Stimulated activated CD8-positive, alpha-beta memory T cell treated with anti-CD3 and anti-CD28 coated beads, Interleukin-2, amount 100 ng/mL, for 1 hour (primary cell): ENCODE results near the gene COQ2.
"Not testable (repeated sequence)": the region's sequence is repeated elsewhere in the genome, so short reads cannot be mapped to it uniquely, and the experiment has no call there.

ENCODE experiments used
- DNase-seq, 2 donors: peaks; one replicate each; pipeline ENCODE4 v3.0.0-alpha.2; 2020; ENCODE audit warnings: low read depth in 2 of 2

The COQ2 gene

DNA sequence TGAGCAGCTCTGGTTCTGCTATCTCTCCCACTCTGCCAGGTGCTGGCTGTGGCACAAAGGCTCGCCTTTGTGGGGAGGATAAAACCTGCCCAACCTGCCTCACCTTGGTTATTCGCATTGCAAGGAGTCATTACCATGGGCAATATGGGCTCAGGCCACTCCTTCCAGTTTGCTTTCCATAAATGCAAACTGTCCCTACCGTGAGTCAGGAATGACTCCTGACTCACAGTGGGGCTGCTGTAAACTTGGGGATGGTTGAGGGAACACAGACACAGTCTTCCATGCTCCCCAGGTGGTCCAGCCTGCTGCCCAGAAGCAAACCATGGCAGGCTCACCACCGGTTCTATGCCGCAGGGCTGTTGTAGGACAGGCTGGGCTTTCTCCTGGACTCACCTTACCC, 36.1 kb downstream of the COQ2 start:
- no peak for DNase-seq

DNA sequence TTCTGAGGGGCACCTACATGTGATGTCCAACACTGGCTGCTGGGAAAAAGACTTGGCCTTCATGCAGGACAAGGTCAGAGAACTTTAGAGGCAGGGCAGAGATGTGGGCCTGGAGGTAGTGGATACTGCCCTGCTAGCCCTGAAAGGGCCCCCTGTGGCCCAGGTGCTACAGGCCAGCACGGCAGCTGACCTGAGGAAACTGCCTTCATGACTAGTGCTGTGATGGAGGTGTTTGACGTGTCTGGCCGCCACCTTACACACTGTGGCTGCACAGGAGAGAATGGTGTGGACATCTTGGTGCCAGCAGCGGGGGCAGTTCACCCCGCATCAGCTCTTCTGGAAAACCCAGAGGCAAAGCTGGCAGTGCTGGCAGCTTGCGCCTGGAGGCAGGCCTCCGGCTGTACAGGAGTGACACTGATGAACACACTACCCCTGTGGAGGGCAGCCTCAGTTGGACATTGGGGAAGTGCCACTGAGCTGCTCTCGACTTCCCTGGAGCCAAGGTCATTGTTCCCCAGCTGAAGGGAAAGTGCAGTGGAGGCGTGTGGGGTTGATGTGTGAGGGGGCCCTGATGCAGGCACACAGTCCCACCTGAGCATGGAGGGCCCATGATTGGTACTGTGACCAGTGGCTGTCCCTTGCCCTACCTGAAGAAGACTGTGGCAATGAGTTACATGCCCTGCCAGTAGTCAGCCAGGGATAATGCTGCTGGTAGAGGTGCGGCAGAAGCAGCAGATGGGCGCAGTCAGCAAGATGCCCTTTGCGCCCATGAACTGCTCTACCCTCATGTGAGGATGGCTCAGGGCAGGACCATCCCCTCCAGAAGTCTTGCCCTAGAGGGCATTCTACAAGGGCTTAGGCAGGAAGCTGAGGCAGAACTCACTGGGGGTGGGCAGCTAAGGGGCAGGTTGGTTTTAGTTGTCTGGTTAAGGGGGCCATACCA, 36.9 kb downstream of the COQ2 start:
- no peak for DNase-seq

DNA sequence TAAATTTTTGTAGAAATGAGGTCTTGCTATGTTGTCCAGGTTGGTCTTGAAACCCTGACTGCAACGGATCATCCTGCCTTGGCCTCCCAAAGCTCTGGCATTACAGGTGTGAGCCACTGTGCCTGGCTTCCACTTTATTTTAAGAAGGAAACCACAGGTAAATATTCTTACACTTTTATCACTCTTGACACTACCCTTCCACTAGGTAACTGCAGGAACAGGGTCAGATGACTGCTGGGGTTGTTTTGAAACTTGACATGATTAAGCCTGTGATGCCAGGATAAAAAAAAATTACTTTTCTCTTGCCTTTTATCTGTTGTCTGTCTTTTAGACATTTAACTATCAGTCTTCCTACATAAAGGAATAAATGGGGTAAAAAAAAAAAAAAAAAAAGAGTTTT, 43.5 kb downstream of the COQ2 start:
- DNase-seq: no peak

DNA sequence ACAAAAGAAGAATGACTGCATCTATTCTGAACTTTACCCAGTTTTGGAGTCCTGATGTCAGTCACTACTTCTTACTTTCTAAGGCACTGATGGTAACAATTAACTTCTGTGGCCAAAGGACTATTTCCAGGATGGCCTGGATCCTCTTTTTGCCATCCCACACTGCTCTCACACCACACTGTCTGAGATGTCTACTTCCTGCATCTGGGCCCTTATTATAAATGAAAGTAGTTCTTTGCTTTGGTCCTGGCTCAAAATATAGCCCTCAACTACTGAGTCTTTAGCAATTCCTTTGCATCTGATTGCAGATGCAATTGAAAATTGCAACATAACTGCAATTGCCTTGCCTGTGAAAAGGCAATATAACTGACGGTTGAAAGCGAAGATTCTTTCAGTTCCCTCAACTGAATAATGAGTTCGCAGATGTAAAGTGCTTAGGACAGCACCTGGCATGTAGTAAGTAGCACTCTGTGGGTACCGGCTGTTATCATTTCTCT, 44.2 kb downstream of the COQ2 start:
- DNase-seq: no peak

DNA sequence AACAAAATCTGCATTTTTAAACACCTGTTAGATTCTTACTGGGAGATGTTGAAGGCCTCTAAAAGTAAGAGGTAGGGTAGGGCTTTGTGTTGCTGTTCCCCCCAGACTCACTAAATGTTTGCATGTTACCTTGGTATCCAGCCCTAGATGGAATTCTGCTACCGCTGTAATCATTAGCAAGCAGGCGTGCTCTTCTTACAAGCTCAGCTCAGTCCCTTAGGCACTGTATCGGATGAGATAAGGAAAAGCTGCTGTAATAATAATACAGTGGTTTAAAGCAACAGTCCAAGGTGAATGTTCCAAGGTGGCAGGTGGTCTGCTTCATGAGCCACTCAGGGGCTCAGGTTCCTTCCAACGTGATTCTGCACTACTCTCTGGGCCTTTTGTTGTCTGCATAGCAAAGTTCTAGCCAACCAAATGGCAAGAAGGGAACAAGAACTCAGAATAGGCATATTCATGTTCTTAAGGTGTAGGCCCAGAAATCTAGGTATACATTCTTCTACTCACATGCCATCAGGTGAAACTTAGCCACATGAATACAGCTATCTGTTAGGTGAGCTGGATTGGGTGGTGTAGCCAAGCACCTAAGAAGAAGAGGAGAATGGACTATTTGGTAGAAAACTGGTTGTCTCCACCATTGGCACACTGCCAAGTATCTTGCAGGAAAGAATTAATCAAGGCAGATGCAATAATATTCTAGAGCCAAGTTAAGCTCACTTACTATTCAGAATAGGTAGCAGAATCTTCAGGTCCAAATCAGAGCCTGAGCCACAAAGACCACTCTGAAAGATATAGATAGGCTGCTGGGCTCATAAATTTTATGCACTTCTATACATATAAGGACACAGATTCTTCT, 46.0 kb downstream of the COQ2 start:
- DNase-seq: no peak

DNA sequence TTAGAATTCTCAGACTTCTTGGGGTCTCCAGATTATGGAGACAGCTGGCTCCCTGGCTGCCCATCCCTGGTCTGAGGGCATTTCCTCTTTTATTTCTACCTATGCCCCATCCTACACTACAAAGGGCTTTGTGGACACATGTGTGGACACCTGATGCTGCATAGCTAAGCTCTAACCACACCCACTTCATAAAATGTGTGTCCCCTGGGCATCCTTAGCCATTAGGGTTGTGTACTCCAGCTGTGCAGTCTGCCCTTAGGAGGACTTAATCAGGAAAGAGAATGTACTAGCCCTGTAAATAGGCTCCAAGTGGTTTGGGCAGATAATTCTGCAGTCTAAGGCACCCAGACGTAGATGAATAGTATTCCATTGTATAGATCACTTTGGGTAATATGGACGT, 47.0 kb downstream of the COQ2 start:
- DNase-seq: no peak

DNA sequence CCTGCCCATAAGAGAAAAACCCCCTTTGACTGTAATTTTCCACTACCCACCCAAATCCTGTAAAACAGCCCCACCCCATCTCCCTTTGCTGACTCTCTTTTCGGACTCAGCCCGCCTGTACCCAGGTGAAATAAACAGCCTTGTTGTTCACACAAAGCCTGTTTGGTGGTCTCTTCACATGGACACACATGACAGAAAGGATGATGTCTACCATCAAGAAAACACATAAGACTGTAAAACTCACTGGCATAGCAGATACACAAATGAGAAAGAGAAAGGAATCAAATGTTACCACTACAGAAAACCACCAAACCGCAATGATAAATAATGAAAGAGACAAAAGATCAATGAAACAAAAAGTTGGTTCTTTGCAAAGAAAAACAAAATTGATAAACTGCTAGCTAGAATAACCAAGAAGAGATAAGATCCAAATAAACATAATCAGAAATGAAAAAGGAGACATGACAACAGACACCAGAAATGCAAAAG, 48.9 kb downstream of the COQ2 start:
- not testable (repeated sequence) for DNase-seq

DNA sequence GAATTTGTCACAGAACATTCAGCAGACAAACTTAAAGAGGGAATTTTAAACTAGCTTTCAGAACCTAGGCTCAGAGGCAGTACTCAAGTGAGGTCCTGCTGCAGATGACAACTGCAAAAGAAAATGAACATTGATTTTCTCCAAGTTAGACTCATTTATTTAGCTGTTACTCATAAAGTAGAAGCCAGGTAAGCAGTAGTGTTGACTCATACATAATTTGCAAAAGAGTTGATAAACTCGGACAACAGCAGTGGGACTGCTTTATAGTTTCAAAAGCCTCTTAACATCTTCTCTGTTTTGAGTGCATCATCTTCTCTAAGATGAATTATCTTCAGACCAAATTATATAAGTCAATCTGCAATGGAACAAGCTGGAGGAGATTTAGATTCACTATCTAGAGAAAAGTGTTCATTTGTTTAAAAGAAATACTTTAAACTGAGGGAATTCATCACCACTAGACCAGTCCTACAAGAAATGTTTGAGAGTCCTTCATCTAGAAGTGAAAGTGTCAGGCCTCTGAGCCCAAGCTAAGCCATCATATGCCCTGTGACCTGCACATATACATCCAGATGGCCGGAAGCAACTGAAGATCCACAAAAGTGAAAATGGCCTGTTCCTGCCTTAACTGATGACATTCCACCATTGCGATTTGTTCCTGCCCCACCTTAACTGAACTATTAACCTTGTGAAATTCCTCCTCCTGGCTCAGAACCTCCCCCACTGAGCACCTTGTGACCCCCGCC, 49.5 kb downstream of the COQ2 start:
- no peak for DNase-seq

DNA sequence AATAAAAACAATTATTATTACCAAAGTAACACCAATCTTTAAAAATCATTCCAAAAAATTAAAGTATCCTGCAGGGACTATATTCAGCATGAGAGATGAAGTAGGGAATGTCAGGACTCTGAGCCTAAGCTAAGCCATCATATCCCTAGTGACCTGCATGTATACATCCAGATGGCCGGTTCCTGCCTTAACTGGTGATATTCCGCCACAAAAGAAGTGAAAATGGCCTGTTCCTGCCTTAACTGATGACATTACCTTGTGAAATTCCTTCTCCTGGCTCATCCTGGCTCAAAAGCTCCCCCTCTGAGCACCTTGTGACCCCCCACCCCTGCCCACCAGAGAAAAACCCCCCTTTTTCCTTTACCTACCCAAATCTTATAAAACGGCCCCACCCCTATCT, 50.2 kb downstream of the COQ2 start:
- DNase-seq: not testable (repeated sequence)

DNA sequence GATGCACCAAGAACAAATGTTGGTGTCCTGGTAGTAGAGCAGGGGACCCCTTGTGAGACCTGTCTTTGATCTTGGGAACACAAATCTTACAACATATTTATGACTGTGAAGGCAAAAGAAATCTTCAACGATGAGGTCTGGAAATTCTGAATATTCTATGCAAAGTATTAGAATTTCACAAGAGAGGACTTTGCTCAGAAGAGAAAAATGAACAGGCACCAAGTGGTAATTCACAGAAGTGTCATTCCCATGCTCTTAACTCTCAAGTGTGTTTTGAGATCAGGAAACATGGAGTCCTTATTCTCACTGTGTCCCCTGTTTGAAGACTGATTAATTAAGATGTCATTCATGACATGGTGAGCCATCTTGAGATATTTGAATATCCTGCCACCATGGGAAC, 52.5 kb downstream of the COQ2 start:
- no peak for DNase-seq

DNA sequence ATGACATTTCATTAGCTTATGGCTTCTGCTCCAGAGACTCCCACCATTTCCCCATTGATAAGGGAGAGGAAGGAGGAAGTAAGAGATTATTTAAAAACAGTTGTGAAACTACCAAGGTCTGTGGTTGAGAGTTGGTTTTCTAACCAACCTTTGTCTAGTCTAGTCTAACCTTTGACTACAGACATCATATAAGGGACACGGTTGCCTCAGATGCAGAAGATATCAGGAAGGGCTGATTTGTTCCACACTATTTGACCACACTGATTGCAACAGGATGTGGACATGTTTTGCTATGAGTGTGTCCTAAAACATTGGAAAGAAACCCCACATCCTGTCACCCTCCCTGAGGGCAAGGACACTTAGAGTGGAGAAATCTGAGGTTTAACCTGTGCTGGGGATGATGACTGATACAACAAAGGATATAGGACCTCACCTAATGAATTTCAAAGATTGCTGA, 53.0 kb downstream of the COQ2 start:
- no peak for DNase-seq

DNA sequence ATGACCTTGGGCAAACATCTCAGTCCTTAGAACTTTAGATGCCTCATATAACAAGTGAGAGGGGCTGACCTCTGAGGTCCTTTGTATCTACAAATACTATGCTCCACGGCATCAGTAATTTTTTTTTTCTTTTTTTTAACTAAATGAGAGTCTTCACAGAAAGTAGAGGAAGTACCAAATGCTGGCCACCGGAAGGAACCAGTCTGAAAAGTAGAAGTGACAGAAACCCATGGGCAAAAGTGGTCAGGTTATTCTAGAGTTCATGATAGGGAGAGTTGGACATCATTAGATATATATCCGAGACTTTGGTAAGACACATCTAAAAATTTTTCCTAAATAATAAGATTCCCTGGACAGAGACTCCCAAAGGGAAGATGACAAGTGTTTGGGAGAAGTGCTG, 53.7 kb downstream of the COQ2 start:
- no peak for DNase-seq

DNA sequence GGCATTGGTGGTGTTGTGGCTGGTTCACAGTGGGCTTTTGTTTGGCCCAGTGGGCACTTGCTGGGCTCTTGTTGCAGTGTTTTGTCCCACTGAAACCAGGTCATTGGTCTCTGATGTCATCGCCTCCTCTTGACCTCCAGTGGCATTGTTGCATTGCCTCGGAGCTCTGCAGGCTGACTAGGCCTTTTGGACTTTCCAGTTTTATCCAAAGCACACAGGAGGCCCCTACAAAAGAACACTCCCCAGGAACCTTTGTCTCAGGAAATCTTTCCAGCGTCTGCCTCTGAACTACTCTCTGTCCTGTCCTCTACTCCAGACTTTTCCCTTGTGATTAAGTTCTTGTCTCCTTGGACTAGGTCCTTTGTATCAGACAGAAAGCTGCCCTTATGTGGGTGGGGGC, 54.8 kb downstream of the COQ2 start:
- no peak for DNase-seq

DNA sequence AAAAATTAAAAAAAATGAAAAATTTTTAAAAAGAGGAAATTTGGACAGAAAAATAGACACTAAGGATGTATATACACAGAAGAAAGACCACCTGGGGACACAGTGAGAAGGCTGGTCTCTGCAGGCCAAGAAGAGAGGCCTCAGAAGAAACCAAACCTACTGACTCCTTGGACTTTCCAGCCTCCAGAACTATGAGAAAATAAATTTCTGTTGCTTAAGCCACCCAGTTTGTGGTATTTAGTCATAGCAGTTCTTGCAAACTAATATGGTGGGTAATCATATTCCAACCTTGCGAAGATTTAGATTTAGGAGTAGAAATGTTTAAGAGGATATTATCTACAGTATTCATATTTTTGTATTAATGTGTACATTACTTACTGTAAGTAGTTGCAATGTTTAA, 56.4 kb downstream of the COQ2 start:
- DNase-seq: no peak

DNA sequence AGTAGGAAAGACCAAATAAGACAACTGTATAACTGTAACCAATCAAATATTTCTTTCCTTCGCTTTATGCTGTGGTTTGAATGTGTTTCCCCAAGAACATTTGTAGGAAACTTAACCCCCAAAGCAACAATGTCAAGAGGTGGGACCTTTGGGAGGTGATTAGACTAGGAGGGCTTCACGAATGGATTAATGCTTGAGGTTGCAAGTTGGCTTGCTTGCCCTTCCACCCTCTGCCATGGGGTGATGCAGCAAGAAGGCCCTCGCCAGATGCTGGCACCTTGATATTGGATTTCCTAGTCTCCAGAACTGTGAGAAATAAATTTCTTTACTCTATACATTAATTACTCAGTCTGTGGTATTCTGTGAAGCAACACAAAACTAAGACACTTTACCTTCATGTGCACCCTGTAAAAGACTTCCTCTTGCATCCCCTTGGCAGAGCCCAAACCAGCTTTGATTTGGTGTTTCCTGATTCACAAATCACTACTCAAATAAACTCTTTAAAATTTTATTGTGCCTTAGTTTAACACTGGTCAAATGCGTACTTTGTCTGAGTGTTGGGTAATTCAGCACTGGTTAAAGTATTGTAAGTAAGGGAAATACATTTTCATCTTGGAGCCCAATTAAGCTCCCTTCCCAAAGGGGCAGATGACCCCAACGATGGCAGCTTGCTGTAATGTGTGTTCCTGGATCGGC, 59.9 kb downstream of the COQ2 start:
- no peak for DNase-seq

DNA sequence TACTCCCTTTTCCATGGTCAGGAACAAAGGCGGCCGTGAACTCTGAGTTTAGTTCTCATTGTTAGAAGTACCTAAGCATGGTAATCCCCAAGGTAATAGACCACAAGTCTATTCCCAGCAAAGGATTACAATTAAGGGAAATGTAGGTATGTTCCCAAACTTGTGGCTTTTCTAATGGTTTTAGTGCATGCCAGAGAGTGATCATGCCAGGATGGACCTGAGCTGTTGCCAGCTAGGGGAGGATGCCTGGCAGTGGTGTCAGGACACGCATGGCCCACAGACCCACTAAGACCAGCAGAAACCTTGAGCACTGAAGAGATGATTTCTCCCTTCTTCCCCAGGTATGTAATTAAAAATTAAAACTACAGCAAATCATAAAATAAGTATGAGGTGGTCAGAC, 60.8 kb downstream of the COQ2 start:
- no peak for DNase-seq

DNA sequence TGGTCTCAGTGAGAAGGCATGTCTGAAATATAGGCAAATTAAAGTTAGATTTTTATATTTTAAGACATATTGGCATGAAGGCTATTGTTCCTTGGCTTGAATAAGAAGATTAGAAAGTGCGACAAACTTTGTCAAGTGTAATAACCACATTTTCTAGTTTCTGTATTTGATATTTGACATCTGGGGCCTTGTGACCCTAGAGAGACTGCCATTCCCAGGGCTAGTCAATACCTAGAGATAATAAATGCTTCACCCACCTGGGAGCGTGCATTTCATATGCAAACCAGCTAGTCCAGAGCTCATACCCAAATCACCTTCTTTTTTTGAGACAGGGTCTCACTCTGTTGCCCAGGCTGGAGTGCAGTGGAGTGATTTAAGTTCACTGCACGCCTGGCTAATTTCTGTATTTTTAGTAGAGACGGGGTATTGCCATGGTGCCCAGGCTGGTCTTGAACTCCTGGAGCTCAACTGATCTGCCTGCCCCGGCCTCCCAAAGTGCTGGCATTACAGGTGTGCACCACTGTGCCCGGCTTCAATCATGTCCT, 62.6 kb downstream of the COQ2 start:
- no peak for DNase-seq

DNA sequence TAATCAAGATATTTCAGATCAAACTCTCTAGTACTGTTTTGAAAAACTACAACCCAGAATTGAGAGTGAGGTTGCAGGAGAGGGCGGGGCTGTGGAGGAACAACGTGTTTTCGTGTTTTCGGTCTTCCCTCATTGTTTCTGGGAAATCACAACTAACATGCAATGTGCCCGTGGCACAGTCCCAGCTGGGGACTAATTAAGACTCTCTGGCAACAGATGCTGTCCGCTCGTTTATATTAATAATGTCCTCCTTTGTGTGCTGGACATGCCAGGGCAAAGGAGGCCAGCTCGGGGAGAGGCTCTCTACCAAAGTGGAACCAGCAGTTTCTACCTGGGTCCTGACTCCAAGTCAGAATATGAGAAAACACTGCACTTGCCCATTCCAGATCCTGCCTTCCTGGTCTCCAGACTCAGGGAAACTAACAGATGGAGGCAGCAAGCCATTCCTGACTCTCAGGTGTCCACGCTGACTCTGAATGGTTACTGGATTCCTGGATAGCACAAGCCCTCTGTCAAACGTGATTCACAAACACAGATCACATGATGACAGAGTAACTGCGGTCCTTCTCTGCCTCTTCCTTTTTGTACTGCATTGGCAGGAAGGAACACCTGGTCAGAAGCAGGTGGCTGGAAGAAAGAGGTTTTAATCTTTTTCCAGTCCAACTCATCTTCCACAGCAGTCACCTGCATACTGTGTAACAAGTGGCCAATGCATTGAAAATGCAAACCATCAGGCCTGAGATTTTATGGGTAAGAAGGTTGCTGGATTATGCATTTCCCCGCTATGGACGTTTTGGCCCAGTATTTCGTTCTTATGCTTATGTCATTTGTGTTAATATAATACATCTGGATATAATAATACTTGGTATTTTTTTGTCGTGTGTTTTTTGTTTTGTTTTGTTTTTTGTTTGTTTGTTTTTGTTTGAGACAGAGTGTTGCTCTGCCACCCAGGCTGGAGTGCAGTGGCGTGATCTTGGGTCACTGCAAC, 65.0 kb downstream of the COQ2 start:
- DNase-seq: no peak

DNA sequence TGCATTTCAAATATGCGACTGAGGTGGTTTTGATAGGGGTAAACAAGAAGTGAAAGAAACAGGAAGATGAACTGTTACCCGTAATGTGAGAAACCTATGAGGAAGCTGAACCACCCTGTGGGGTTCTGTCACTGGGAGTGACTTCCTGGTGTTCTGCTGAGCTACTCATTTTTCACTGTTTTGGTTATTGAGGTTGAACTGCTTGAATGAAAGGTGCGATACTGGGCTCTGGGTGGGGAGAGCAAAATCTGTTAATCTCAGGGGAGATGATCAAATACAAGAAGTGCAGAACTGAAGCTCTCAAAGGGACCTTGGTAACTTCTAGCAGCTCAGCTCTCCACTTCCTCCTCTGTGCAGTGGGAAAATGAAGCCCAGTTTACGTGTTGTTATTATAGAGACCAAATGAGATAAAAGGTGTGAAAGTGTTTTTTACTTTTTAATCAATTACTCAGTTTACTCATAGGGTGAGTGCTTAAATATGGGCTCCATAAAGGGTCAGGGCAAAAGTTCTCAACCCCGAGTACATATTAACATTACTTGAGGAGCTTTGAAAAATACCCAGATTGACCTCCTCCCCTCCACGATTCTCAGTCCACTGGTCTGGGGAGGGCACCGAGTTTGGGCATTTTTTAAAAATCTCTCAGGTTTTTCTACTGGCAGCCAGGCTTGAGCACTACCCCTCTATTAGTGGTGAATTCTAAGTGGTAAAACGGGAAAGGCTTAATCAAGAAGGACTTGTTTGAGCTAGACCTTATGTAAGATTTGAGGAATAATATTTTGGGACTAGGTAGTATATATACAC, 66.7 kb downstream of the COQ2 start:
- DNase-seq: peak; percentile 12 to 13
